Activated CD8-positive, alpha-beta T cell treated with anti-CD3 and anti-CD28 coated beads for 36 hours (primary cell): ENCODE data around the gene FAM13B. TPM values are rescaled to one million over a fixed set of nuclear protein-coding genes. Genes with fewer than 3 reads are reported as not detected.

Experiments used
- ATAC-seq: fragments of 200-7000 bp; cut with Tn5 transposase; one replicate; pipeline ENCODE4 v1.10.0; 2021; ENCODE audit warnings: mild to moderate bottlenecking, moderate library complexity
- CTCF ChIA-PET: fragments of 350-600 bp; sonication (Branson Sonifier 250); formaldehyde crosslinking; loops from one replicate; lab custom pipeline; 2021; ENCODE audit warnings: antibody characterized with exemption; lab: Charles Lee
- POLR2A ChIA-PET: fragments of 350-600 bp; sonication (Branson Sonifier 250); formaldehyde crosslinking; loops from one replicate; lab custom pipeline; 2021; ENCODE audit warnings: antibody characterized with exemption; lab: Charles Lee
- DNase-seq: peaks from one replicate; pipeline ENCODE4 v3.0.0-alpha.2; 2020
- H3K27ac Mint-ChIP-seq: one replicate; pipeline ENCODE4 v1.8.0; 2021; ENCODE audit warnings: mild to moderate bottlenecking, mixed read lengths
- H3K27me3 Mint-ChIP-seq: one replicate; pipeline ENCODE4 v1.8.0; 2021; ENCODE audit warnings: mixed read lengths
- H3K36me3 Mint-ChIP-seq: one replicate; pipeline ENCODE4 v1.8.0; 2021; ENCODE audit warnings: low read depth, mixed read lengths
- H3K4me1 Mint-ChIP-seq: one replicate; pipeline ENCODE4 v1.8.0; 2021; ENCODE audit warnings: low read depth, mixed read lengths
- H3K4me3 Mint-ChIP-seq: one replicate; pipeline ENCODE4 v1.8.0; 2021; ENCODE audit warnings: mild to moderate bottlenecking, moderate library complexity, mixed read lengths
- H3K9me3 Mint-ChIP-seq: one replicate; pipeline ENCODE4 v1.8.0; 2021; ENCODE audit warnings: mixed read lengths
- intact Hi-C: fragments of 100-400 bp; cut with micrococcal nuclease; formaldehyde crosslinking; loops from one replicate; pipeline ENCODE4 v1.10.0; 2022
- total RNA-seq, 2 experiments: library from RNA; stranded (reverse); gene quantifications; one replicate each; pipeline ENCODE4 v1.2.3, GENCODE V29; 2021
- TF ChIP-seq, protein P1 (sequence below): fragments of 200-600 bp; IDR thresholded peaks from one replicate; pipeline ENCODE4 v1.8.0; 2022; ENCODE audit warnings: antibody characterized with exemption, mild to moderate bottlenecking

FAM13B gene
- total RNA-seq, 2 experiments from 2014 or later: 14.8 to 17.5 TPM

DNA sequence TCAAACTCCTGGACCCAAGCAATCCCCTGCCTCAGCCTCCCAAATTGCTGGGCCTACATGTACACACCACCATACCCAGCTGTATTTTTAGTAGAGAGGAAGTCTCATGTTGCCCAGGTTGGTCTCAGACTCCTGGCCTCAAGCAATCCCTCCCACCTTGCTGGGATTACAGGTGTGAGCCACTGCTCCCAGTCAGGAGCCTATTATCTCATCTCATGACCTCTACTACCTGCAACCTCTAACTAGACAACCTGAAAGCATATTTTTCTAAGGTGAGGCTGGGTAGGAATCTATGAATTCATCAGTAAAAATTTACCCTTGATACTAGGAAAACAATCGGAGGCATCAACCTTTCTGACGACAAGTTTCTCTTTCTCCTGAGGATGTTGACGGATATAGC is 10.0 kb downstream of the FAM13B start:
- H3K9me3 Mint-ChIP-seq: no peaks in the 10 kb centered on the region
- ATAC-seq (no peak), DNase-seq (no peak)
- intact Hi-C loops: no loop called here
- H3K27me3 Mint-ChIP-seq: no peaks in the 10 kb centered on the region
- ChIA-PET POLR2A (interaction anchor here (1.2 to 1.4 kb wide), 2 partner anchors 18 to 87 kb away, joined by 3 to 4 read pairs; no protein-coding TSS in a partner anchor), CTCF (interaction anchor here (1.4 to 2.0 kb wide), 4 partner anchors 13 to 244 kb away, joined by 4 to 14 read pairs (median 6); no protein-coding TSS in a partner anchor)
- peaks cover 57% of the 10 kb centered on the region for H3K4me1 Mint-ChIP-seq
- no peak overlapping the region for H3K4me3 Mint-ChIP-seq
- peaks cover 19% of the 10 kb centered on the region for H3K36me3 Mint-ChIP-seq
- TF ChIP-seq, protein P1, sequence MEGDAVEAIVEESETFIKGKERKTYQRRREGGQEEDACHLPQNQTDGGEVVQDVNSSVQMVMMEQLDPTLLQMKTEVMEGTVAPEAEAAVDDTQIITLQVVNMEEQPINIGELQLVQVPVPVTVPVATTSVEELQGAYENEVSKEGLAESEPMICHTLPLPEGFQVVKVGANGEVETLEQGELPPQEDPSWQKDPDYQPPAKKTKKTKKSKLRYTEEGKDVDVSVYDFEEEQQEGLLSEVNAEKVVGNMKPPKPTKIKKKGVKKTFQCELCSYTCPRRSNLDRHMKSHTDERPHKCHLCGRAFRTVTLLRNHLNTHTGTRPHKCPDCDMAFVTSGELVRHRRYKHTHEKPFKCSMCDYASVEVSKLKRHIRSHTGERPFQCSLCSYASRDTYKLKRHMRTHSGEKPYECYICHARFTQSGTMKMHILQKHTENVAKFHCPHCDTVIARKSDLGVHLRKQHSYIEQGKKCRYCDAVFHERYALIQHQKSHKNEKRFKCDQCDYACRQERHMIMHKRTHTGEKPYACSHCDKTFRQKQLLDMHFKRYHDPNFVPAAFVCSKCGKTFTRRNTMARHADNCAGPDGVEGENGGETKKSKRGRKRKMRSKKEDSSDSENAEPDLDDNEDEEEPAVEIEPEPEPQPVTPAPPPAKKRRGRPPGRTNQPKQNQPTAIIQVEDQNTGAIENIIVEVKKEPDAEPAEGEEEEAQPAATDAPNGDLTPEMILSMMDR: no peak
- H3K27ac Mint-ChIP-seq: no peak overlapping the region

GRCh38 chr5:138021771-138022170 is 11.1 kb downstream of the FAM13B start:
- CTCF ChIA-PET: interaction anchor here (0.8 to 1.7 kb wide), 3 partner anchors 9 to 243 kb away, joined by 3 to 5 read pairs (median 3); no protein-coding TSS in a partner anchor

GRCh38 chr5:138018849-138019248 is 14.0 kb downstream of the FAM13B start:
- H3K9me3 Mint-ChIP-seq: no peaks in the 10 kb centered on the region
- POLR2A ChIA-PET: no interaction called here
- CTCF ChIA-PET: interaction anchor here (0.8 to 1.9 kb wide), 5 partner anchors 9 to 358 kb away, joined by 3 to 12 read pairs (median 5); no protein-coding TSS in a partner anchor
- DNase-seq (no peak), ATAC-seq (no peak)
- H3K4me3 Mint-ChIP-seq: no peak overlapping the region
- intact Hi-C loops: no loop called here
- no peaks in the 10 kb centered on the region for H3K27me3 Mint-ChIP-seq
- H3K36me3 Mint-ChIP-seq: peaks cover 26% of the 10 kb centered on the region
- TF ChIP-seq, protein P1: no peak
- H3K4me1 Mint-ChIP-seq: peaks cover 35% of the 10 kb centered on the region
- H3K27ac Mint-ChIP-seq: no peak overlapping the region

More at GRCh38 chr5:138021771-138022170, 11.1 kb downstream of the FAM13B start:
- peaks cover 51% of the 10 kb centered on the region for H3K4me1 Mint-ChIP-seq
- TF ChIP-seq, protein P1: no peak
- POLR2A ChIA-PET: interaction anchor here (0.7 kb wide), 1 partner anchor 13 kb away, joined by 3 read pairs; no protein-coding TSS in a partner anchor
- H3K27me3 Mint-ChIP-seq: no peaks in the 10 kb centered on the region
- peaks cover 18% of the 10 kb centered on the region for H3K36me3 Mint-ChIP-seq
- H3K9me3 Mint-ChIP-seq: no peaks in the 10 kb centered on the region
- DNase-seq: no peak
- intact Hi-C loops: no loop called here
- no peak overlapping the region for H3K27ac Mint-ChIP-seq
- H3K4me3 Mint-ChIP-seq: no peak overlapping the region
- no peak for ATAC-seq

GRCh38 chr5:138015916-138016315 is 17.0 kb downstream of the FAM13B start:
- Mint-ChIP-seq H3K27ac (no peak overlapping the region), H3K36me3 (peaks cover 30% of the 10 kb centered on the region), H3K9me3 (no peaks in the 10 kb centered on the region), H3K4me3 (no peak overlapping the region), H3K27me3 (no peaks in the 10 kb centered on the region), H3K4me1 (peaks cover 19% of the 10 kb centered on the region)
- no peak for ATAC-seq
- CTCF ChIA-PET: interaction anchor here (1.3 to 3.2 kb wide), 2 partner anchors 10 to 20 kb away, joined by 3 to 9 read pairs; no protein-coding TSS in a partner anchor
- POLR2A ChIA-PET: no interaction called here
- TF ChIP-seq, protein P1: no peak
- no peak for DNase-seq
- intact Hi-C loops: no loop called here

DNA sequence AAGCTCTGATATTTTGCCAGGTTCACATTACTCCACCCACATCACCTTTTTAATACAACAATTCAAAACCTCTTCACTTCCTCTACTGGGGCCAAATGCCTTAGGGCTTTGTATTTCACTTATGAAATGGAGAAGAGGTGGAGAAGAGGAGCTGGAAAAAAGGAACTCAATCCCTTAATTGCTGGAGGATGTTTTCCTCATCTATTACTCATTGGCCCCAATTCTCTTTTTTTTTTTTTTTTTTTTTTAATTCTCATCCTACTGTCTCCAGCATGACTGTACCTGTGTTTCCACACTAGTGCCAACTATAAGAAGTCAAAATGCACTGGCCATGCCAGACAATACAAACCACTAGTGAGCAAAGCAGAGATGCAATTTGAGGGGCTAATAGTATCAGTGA is 20.9 kb downstream of the FAM13B start:
- POLR2A ChIA-PET: interaction anchor here (0.8 kb wide), 1 partner anchor 71 kb away, joined by 3 read pairs; no protein-coding TSS in a partner anchor
- CTCF ChIA-PET: no interaction called here
- no peaks in the 10 kb centered on the region for H3K9me3 Mint-ChIP-seq
- peaks cover 26% of the 10 kb centered on the region for H3K36me3 Mint-ChIP-seq
- no peak overlapping the region for H3K4me3 Mint-ChIP-seq
- DNase-seq: no peak
- no peak for ATAC-seq
- no peaks in the 10 kb centered on the region for H3K27me3 Mint-ChIP-seq
- peaks cover 12% of the 10 kb centered on the region for H3K4me1 Mint-ChIP-seq
- TF ChIP-seq, protein P1: no peak
- no peak overlapping the region for H3K27ac Mint-ChIP-seq
- intact Hi-C loops: no loop called here
